PC-9 (cell line): ENCODE data around the gene PBX1.

ENCODE experiments used
- EZH2 ChIP-seq: fragments of 200-600 bp; sonication (generic); IDR thresholded peaks from 2 replicates; pipeline ENCODE4 v1.8.0; 2017; ENCODE audit warnings: antibody characterized with exemption, low read depth
- TF ChIP-seq, protein P1 (sequence below): fragments of 200-600 bp; sonication (generic); conservative IDR thresholded peaks from 2 replicates; pipeline ENCODE4 v1.6.1; 2017; ENCODE audit warnings: mixed run types, antibody characterized with exemption, mild to moderate bottlenecking, moderate library complexity

DNA sequence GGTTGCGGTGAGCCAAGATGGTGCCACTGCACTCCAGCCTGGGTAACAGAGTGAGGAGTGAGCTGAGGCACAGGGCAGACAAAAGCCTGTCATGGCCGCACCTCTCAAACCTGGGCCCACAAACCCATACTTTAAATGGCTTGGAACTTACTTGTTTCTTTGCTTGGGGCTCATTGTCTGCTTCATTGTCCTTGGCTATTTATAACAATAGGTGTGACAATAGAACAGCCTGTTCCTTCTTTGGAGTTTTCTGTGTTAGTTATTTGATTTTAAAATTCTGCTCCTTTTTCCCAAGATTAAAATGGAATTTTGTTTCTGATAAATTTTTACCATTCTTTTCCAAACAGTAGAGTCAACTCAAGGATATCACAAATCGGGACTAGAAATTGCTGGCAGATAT, 94.7 kb downstream of the PBX1 start:
- TF ChIP-seq, protein P1, sequence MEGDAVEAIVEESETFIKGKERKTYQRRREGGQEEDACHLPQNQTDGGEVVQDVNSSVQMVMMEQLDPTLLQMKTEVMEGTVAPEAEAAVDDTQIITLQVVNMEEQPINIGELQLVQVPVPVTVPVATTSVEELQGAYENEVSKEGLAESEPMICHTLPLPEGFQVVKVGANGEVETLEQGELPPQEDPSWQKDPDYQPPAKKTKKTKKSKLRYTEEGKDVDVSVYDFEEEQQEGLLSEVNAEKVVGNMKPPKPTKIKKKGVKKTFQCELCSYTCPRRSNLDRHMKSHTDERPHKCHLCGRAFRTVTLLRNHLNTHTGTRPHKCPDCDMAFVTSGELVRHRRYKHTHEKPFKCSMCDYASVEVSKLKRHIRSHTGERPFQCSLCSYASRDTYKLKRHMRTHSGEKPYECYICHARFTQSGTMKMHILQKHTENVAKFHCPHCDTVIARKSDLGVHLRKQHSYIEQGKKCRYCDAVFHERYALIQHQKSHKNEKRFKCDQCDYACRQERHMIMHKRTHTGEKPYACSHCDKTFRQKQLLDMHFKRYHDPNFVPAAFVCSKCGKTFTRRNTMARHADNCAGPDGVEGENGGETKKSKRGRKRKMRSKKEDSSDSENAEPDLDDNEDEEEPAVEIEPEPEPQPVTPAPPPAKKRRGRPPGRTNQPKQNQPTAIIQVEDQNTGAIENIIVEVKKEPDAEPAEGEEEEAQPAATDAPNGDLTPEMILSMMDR: no peak
- TF ChIP-seq EZH2: no peak
